GM21423 (cell line): ENCODE measurements around the gene PCNX2.

ENCODE experiments used
- ATAC-seq: cut with Tn5 transposase; IDR thresholded peaks from one replicate; pipeline ENCODE4 v1.9.1; 2021; ENCODE audit warnings: mild to moderate bottlenecking, moderate library complexity; ENCODE audit not compliant: unreplicated experiment

PCNX2 gene

DNA sequence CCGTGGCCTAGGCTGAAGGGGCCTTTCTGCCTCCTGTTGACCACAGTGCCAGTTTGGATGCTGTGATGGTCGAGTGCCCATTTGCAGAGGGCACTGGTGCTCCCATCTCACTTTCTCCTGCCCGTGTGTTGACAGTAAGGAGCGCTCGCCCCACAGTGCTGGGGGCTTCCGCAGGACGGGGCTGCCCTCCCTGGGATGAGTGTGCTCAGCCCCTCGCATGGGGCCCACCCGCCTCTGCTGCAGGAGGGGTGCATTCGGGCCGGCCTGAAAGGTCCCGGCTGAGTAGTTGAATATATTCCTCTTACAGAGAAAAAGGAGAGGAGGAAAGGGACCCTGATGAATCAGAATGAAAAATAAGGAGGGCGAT is 307.8 kb downstream of the PCNX2 start:
- ATAC-seq, result no peak

DNA sequence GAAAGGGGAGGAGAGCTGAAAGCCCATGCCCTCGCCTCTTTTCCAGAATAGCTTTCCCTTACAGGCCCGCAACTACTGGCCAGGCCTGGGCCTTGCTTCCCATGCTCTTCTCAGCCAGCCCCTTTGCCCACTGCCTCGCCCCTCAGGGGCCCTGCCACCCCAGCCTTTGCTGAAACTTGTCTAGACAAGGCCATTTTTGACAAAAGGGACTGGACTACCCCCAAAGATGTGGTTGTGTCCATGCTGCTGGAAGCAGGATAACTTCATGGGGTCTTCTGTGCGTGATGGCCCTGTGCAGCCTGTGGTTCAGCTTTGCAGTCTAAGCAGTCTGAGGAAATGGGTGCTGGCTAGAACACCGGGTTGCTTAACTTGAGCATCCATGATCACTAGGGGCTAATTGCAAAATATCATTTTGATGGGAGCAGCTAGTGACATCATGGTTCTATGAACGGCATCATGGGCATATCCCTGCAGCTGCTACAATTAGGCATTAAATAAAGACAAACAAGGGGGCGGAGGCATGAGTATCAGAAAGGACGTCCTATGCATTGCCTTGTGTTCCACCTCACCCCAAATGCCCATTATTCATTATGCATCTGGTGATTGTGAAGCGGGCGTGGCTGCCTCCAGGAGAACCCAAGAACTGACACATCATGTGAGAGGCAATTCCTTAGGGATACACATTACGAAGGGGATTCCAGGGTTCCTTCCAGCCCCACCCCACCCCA is 308.3 kb downstream of the PCNX2 start:
- no peak for ATAC-seq

GRCh38 chr1:232986527-232986922 is 309.0 kb downstream of the PCNX2 start:
- ATAC-seq, result no peak

GRCh38 chr1:232985882-232986526 is 309.5 kb downstream of the PCNX2 start:
- no peak for ATAC-seq

DNA sequence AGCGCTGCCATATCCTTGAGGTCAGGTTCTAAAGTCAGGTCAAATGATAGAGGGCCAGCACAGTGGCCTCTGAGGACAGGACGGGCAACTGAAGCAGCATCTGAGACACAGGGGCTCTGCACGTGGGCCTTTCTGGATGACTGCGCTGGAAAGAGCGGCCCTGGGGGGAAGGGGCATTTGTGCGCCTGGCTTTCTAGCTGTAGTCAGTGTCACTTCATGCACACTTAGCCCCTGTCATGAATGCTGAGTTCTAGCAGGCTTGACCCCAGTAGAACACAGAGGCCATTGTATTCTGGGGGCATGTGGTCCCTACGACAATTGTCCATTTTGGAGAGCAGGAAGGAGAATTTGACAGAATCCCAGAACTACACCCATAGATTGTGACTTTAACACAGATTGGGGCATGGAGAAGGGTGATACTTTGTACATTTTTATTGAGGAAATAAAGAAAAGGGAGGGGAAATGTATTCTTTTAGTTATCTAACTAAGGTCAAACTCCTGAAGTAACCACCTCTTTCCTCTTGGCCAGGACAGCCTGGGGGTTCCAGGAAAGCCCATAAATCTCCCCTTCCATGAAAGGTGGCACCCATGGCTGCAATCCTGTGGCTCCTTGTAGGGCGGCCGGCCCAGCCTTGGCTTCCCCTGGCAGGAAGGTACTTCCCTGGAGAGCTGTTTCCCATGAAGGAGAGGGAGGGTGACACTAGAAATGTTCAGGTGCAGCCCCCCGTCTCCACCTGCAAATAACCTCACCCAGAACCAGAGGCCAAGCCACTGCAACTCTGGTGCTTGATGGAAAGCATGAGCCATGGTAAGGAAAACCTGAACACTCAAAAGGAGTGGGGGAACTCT is 310.7 kb downstream of the PCNX2 start:
- ATAC-seq, result no peak

- no peak for ATAC-seq
These were observed 311.5 kb downstream of the PCNX2 start for GRCh38 chr1:232983817-232984567.

DNA sequence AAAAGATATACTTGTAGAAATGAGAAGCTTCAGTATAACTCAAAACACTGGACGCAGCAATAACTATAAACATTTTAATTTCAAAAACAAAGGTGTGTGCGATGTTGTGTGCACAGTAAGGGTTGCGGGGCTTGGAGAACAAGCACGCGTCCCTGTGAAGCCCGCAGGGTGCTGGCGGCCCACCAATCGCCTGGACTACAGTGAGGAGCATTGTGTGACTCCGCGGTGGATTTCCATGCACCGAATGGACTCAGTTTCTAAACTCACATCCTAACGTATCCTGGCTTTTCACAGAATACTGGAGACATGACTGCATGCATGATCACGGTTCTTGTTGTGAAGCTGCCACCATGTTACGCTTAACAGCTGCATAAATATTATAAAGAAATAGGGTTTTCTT is 312.1 kb downstream of the PCNX2 start:
- no peak for ATAC-seq

GRCh38 chr1:232982238-232982944 is 313.1 kb downstream of the PCNX2 start:
- no peak for ATAC-seq

DNA sequence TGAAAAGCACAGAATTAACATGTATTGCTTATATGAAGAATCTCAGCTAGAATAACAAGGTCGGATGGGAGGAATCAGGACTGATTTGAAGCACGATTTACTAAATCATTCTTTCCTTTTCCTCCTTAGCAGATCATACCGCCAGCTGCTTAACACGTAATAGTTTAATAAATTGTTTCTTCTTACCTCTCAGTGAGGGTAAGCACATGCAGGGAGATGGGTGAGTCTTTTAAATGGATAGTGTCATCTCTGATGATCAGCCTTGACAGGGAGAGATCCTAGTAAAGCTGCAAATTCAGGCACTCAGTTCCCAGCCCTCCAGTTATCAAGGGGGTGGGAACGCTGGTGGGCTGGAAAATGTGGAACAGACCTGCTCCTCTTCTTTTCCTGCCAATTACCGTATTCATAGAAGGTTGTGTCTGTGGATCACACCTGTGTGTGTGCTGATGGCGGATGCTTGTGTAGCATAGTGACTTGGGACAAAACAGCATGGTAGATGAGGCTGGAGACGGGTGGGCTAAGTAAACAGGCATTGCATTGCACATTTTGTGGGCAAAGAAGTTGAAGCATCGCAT is 314.5 kb downstream of the PCNX2 start:
- no peak for ATAC-seq

- no peak for ATAC-seq
These were observed 315.1 kb downstream of the PCNX2 start for GRCh38 chr1:232980355-232980978.

DNA sequence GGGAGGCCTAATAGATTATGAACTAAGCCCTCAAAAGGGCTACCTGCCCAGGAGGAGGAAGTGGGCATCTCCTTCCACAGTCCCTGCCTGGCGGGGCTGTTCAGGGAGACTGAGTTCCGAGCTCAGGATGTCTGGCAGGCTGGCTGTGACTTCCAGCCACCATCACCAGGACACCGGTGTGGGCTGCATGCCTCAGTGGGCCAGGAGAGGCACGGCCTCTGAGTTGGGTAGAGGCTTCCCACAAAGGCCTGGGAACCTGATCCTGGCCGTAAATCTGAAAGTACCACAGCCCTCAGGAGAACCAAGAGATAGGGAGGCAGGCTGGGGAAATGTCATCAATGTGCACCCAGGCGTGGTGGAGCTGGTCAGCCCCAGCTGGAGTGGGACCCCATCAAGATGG is 316.0 kb downstream of the PCNX2 start:
- ATAC-seq, result no peak

- no peak for ATAC-seq
These were observed 316.7 kb downstream of the PCNX2 start for GRCh38 chr1:232978815-232979214.

- peak; percentile 57 for ATAC-seq
These were observed 317.4 kb downstream of the PCNX2 start for GRCh38 chr1:232978091-232978634.

DNA sequence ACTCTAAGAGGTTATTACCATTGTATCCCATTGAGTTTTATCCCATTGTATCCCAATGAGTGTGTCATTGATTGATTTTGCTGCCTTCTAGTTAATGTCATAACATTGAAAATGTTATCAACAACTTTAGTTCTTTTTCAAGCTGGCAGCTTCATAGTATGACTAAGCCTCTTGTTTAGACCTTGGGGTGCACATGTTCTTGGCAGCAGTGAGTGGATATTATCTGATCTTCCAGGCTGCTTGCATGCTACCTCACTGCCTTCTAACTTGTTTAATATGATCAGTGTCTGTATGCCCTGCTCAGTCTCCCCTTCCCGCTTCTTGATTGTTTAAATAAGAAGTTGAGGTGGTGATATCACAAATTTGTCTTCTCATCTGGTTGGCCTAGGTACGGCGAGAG is 320.6 kb downstream of the PCNX2 start:
- ATAC-seq, result no peak

DNA sequence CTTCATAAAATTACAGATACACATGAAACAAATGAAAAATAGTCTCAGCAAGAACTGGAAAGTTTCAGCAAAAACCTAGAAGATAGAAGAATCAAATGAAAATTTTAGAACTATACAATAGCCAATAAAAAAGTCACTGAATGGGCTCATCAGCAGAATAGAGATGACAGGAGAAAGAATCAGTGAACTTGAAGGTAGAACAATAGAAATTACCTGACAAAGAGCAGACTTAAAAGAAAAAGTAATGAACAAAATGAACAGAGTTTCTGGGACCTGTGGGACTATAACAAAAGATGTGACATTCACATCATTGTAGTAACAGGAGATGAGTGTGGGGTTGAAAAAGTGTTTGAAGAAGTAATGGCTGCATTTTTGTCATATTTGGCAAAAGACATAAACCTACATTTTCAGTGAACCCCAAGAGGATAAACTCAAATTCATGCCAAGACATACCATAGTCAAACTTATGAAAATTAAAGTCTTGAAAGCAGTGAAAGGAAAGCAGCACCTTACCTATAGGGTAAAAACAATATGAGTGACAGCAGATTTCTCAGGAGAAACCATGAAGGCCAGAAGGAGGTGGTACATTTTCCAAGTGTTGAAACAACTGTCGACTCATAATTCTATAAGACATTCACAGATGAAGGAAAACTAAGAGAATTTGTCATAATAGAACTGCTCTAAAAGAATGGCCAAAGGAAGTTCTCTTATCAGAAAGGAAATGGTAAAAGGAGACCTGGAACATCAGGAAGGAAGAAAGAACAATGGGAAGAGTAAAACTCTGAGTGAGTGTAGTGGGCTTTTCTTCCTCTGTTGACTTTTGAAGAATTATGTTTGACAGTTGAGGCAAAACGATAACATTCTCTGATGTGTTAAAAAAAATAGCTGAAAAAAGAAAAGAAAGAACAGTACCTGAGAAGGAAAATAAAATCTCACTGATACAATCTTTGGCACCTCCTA is 321.6 kb downstream of the PCNX2 start:
- no peak for ATAC-seq

DNA sequence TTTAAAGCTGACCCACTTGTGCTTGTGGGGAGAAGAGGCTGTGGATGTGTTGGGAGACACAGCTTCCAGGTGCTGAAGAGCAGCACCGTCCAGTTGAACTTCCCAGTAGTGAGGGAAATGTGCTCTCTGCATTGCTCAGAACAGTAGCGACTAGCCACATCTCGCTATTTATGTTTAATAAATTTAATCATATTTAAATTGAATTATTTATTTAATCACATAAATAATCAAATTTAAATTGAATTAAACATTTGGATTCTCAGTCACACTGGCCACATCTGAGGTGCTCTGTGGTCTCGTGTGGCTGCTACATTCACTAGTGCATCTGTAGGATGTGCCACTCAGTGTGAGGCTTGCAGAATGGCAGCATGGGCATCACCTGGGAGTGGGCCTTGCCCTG is 325.0 kb downstream of the PCNX2 start:
- no peak for ATAC-seq

GRCh38 chr1:232969799-232970198 is 325.7 kb downstream of the PCNX2 start:
- ATAC-seq, result no peak

GRCh38 chr1:232968965-232969364 is 326.6 kb downstream of the PCNX2 start:
- ATAC-seq, result peak; percentile 56
